HepG2 (cell line): ENCODE data around the gene FALEC. TPM values are rescaled to one million over a fixed set of nuclear protein-coding genes. Genes with fewer than 3 reads are reported as not detected.

ENCODE experiments used
- AKAP8 ChIP-seq: sonication (generic); formaldehyde crosslinking; IDR thresholded peaks from 2 replicates; pipeline ENCODE4 v1.5.1; 2020; ENCODE audit warnings: mild to moderate bottlenecking, missing genetic modification reagents
- CCDC6 ChIP-seq: sonication (generic); formaldehyde crosslinking; IDR thresholded peaks from 2 replicates; pipeline ENCODE4 v1.8.1; 2022; ENCODE audit warnings: mild to moderate bottlenecking, missing genetic modification reagents, moderate library complexity
- CREB3 ChIP-seq: sonication (generic); formaldehyde crosslinking; IDR thresholded peaks from 2 replicates; pipeline ENCODE4 v1.5.0; 2020; ENCODE audit warnings: missing genetic modification reagents
- ELF3 ChIP-seq: IDR thresholded peaks from 2 replicates; pipeline ENCODE4 v1.6.1; 2016; ENCODE audit warnings: missing genetic modification reagents, missing compliant biosample characterization
- FOSL1 ChIP-seq: sonication (generic); formaldehyde crosslinking; IDR thresholded peaks from 2 replicates; pipeline ENCODE4 v1.9.0; 2021; ENCODE audit warnings: missing genetic modification reagents, borderline replicate concordance
- HNF4G ChIP-seq, 2 experiments: sonication (generic) in 1 of 2; formaldehyde crosslinking in 1 of 2; IDR thresholded peaks; 2 replicates each; pipeline versions ENCODE4 v1.4.0 to v1.6.1; 2011 to 2020; ENCODE audit warnings: borderline replicate concordance in 2 of 2, low read depth in 2 of 2, mild to moderate bottlenecking in 2 of 2, low read length in 1 of 2, missing genetic modification reagents in 1 of 2, moderate library complexity in 1 of 2
- HOXA9 ChIP-seq: sonication (generic); formaldehyde crosslinking; IDR thresholded peaks from 2 replicates; pipeline ENCODE4 v1.8.1; 2022; ENCODE audit warnings: missing genetic modification reagents, mild to moderate bottlenecking, moderate library complexity, borderline replicate concordance
- MTF1 ChIP-seq: sonication (generic); formaldehyde crosslinking; IDR thresholded peaks from 2 replicates; pipeline ENCODE4 v1.5.0; 2020; ENCODE audit warnings: missing genetic modification reagents
- MYC ChIP-seq: sonication (generic); formaldehyde crosslinking; IDR thresholded peaks from 2 replicates; pipeline ENCODE4 v1.9.0; 2021; ENCODE audit warnings: missing genetic modification reagents, borderline replicate concordance
- NCOA2 ChIP-seq: sonication (generic); formaldehyde crosslinking; IDR thresholded peaks from 2 replicates; pipeline ENCODE4 v1.8.0; 2022; ENCODE audit warnings: inconsistent platforms
- RAD21 ChIP-seq: fragments of 450-650 bp; formaldehyde crosslinking; IDR thresholded peaks from 2 replicates; pipeline ENCODE4 v1.5.0; 2020; ENCODE audit warnings: mild to moderate bottlenecking
- RNF2 ChIP-seq: fragments of 450-650 bp; conservative IDR thresholded peaks from 2 replicates; pipeline ENCODE4 v1.6.1; 2016; ENCODE audit warnings: low read depth
- SRSF9 ChIP-seq: fragments of 200-400 bp; formaldehyde crosslinking; IDR thresholded peaks from 2 replicates; pipeline ENCODE4 v1.6.1; 2018; ENCODE audit warnings: borderline replicate concordance, mild to moderate bottlenecking, low read depth, low read length; ENCODE audit not compliant: insufficient read depth, poor library complexity, severe bottlenecking
- ZBTB7B ChIP-seq: sonication (generic); formaldehyde crosslinking; IDR thresholded peaks from 2 replicates; pipeline ENCODE4 v1.4.0; 2020; ENCODE audit warnings: missing genetic modification reagents
- ZNF101 ChIP-seq: sonication (generic); formaldehyde crosslinking; IDR thresholded peaks from 2 replicates; pipeline ENCODE4 v1.4.0; 2020; ENCODE audit warnings: mild to moderate bottlenecking, low read depth, missing genetic modification reagents, borderline replicate concordance
- ZNF564 ChIP-seq: sonication (generic); formaldehyde crosslinking; IDR thresholded peaks from 2 replicates; pipeline ENCODE4 v1.8.1; 2023; ENCODE audit warnings: mild to moderate bottlenecking, missing genetic modification reagents
- ZNF691 ChIP-seq: sonication (generic); formaldehyde crosslinking; IDR thresholded peaks from 2 replicates; pipeline ENCODE4 v1.4.0; 2020; ENCODE audit warnings: missing genetic modification reagents, low read depth, mild to moderate bottlenecking, borderline replicate concordance
- ZSCAN21 ChIP-seq: sonication (generic); formaldehyde crosslinking; IDR thresholded peaks from 2 replicates; pipeline ENCODE4 v1.8.0; 2022; ENCODE audit warnings: mild to moderate bottlenecking, missing genetic modification reagents, moderate library complexity, borderline replicate concordance
- polyA plus RNA-seq, 8 experiments: library from polyadenylated mRNA; depleted of rRNA in 3 of 8; stranded (reverse) in 7 of 8; unstranded in 1 of 8; fragments of >200 nt; fragmentation: Illumina TruSeq in 4 of 8; extraction: Trizol in 4 of 8; gene quantifications; 2 replicates each; pipeline versions ENCODE4 v1.2.1 to v1.2.3, GENCODE V29; 2011 to 2016; ENCODE audit warnings: low read depth in 4 of 8, missing spikeins in 1 of 8, mixed read lengths in 1 of 8; ENCODE audit not compliant: insufficient read depth in 1 of 8
- total RNA-seq, 5 experiments: library from RNA; depleted of rRNA; stranded (reverse); fragments of >200 nt; fragmentation: Illumina TruSeq; extraction: Trizol; gene quantifications; 2 replicates each; pipeline ENCODE4 v1.2.3, GENCODE V29; 2016; ENCODE audit warnings: low read depth in 1 of 5
- TF ChIP-seq, protein P1 (sequence below): IDR thresholded peaks from 2 replicates; pipeline ENCODE4 v1.6.1; 2016; ENCODE audit warnings: mild to moderate bottlenecking, missing biosample characterization, missing genetic modification reagents
- TF ChIP-seq, protein P2 (sequence below): sonication (generic); formaldehyde crosslinking; IDR thresholded peaks from 2 replicates; pipeline ENCODE4 v1.4.0; 2020; ENCODE audit warnings: missing genetic modification reagents
- TF ChIP-seq, protein P3 (sequence below): IDR thresholded peaks from 2 replicates; pipeline ENCODE4 v1.6.1; 2012; ENCODE audit warnings: inconsistent platforms

FALEC gene
- total and polyA plus RNA-seq, 2 of the 13 experiments (the other 11 are each of a cell fraction or from before 2014, with no cell fraction given): 0.33 to 0.71 TPM

GRCh38 chr1:150548632-150549495 is 33.3 kb downstream of the FALEC start, which contains the start of gene ADAMTSL4 (continued):
- TF ChIP-seq SRSF9 (no peak), RAD21 (CRISPR knock-in tag) (0 out of 2 replicates have a peak, but pooled peaks have one; percentile 37), HNF4G (IDR thresholded peaks at IDR 0.05; ENCODE audit: borderline replicate concordance, low read depth, low read length) (peak; percentile 14; the same call in 1 of the 2 replicates), HNF4G (CRISPR knock-in tag; IDR thresholded peaks at IDR 0.05; ENCODE audit: borderline replicate concordance, low read depth) (no peak), MYC (peak; percentile 83), CCDC6 (CRISPR knock-in tag) (peak; percentile 65; the same call in 1 of the 2 replicates), RNF2 (peak; percentile 56; the same call in 1 of the 2 replicates), MTF1 (CRISPR knock-in tag) (0 out of 2 replicates have a peak, but pooled peaks have one; percentile 38), ZNF691 (0 out of 2 replicates have a peak, but pooled peaks have one; percentile 21), FOSL1 (no peak), ZSCAN21 (CRISPR knock-in tag) (peak; percentile 40; the same call in 1 of the 2 replicates), ZNF101 (CRISPR knock-in tag) (no peak), ZBTB7B (CRISPR knock-in tag) (peak; percentile 38; the same call in 1 of the 2 replicates), AKAP8 (CRISPR knock-in tag) (no peak), ELF3 (0 out of 2 replicates have a peak, but pooled peaks have one; percentile 36), NCOA2 (CRISPR knock-in tag) (no peak), ZNF564 (CRISPR knock-in tag) (peak; percentile 84), CREB3 (no peak), HOXA9 (peak; percentile 52; the same call in 1 of the 2 replicates)
- TF ChIP-seq, protein P1, sequence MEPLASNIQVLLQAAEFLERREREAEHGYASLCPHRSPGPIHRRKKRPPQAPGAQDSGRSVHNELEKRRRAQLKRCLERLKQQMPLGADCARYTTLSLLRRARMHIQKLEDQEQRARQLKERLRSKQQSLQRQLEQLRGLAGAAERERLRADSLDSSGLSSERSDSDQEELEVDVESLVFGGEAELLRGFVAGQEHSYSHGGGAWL: 0 out of 2 replicates have a peak, but pooled peaks have one; percentile 58
- TF ChIP-seq, protein P2, sequence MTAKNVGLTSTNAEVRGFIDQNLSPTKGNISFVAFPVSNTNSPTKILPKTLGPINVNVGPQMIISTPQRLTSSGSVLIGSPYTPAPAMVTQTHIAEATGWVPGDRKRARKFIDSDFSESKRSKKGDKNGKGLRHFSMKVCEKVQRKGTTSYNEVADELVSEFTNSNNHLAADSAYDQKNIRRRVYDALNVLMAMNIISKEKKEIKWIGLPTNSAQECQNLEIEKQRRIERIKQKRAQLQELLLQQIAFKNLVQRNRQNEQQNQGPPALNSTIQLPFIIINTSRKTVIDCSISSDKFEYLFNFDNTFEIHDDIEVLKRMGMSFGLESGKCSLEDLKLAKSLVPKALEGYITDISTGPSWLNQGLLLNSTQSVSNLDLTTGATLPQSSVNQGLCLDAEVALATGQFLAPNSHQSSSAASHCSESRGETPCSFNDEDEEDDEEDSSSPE (CRISPR knock-in tag): 0 out of 2 replicates have a peak, but pooled peaks have one; percentile 10
- TF ChIP-seq, protein P3, sequence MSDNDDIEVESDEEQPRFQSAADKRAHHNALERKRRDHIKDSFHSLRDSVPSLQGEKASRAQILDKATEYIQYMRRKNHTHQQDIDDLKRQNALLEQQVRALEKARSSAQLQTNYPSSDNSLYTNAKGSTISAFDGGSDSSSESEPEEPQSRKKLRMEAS: peak; percentile 71
